ENCODE measurements around the gene ACOX3. TPM values are rescaled to one million over a fixed set of nuclear protein-coding genes. Genes with fewer than 3 reads are reported as not detected.

ACOX3 gene
- total and polyA plus RNA-seq, 4 donors = 11.4 to 24.6 (median 13.6) TPM

DNA sequence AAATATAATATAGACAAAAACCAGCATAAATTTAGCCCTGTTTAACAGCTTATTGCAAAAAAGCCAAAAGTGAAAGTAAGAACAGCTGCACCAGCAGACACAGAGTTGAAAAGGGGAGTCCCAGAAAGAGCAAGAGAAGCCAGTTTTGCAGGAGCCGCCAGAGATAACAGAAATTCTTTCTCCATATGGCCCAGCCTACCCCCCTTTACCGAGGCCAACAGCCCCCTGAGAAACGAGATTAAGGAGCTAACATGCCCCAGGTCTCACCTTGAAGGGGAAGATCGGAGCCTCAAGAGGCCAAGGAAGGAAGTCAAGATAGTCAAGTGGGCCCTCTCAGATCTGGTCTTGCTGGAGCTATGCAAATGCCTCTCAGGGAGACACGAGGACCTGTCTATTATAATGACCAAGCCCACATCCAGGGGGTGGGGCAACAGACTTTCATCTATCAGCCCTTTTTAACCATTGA lies 4.8 kb downstream of the ACOX3 start:
- peaks cover 10 to 61% (median 43%) of the 10 kb centered on the region in 4 donors for H3K4me1 ChIP-seq (ENCODE audit: control insufficient read depth in 4 of 4, insufficient read depth in 4 of 4, low read length in 3 of 4)
- no peaks in the 10 kb centered on the region for H3K9me3 ChIP-seq (ENCODE audit: control insufficient read depth in 4 of 4, low read length in 3 of 4)
- peak overlapping the region; percentile 68 to 70 for H3K9ac ChIP-seq (ENCODE audit: low read depth in 1 of 2, low read length in 2 of 2)
- no peak for DNase-seq (ENCODE audit: low spot score)
- peak overlapping the region in 2 of 3 donors; percentile 26 to 42 for H3K4me3 ChIP-seq (ENCODE audit: low read depth in 1 of 3, low read length in 3 of 3)
- H3K36me3 ChIP-seq (ENCODE audit: control insufficient read depth in 4 of 4, insufficient read depth in 3 of 4, low read depth in 1 of 4, low read length in 3 of 4) = no peaks in the 10 kb centered on the region
- peak overlapping the region; percentile 16 to 74 for H3K27ac ChIP-seq (ENCODE audit: low read depth in 1 of 2, low read length in 2 of 2)
- H3K27me3 ChIP-seq (ENCODE audit: control insufficient read depth in 4 of 4, insufficient read depth in 4 of 4, low read length in 3 of 4) = no peaks in the 10 kb centered on the region
- TF ChIP-seq SP1 (IDR thresholded peaks at IDR 0.05) = peak; percentile 8
- TF ChIP-seq RAD21 (IDR thresholded peaks at IDR 0.05) = no peak
- TF ChIP-seq, protein P1, sequence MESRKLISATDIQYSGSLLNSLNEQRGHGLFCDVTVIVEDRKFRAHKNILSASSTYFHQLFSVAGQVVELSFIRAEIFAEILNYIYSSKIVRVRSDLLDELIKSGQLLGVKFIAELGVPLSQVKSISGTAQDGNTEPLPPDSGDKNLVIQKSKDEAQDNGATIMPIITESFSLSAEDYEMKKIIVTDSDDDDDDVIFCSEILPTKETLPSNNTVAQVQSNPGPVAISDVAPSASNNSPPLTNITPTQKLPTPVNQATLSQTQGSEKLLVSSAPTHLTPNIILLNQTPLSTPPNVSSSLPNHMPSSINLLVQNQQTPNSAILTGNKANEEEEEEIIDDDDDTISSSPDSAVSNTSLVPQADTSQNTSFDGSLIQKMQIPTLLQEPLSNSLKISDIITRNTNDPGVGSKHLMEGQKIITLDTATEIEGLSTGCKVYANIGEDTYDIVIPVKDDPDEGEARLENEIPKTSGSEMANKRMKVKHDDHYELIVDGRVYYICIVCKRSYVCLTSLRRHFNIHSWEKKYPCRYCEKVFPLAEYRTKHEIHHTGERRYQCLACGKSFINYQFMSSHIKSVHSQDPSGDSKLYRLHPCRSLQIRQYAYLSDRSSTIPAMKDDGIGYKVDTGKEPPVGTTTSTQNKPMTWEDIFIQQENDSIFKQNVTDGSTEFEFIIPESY (IDR thresholded peaks at IDR 0.05) = no peak
- WGBS = 13% methylated on average over 5 of the region's 5 CpGs

DNA sequence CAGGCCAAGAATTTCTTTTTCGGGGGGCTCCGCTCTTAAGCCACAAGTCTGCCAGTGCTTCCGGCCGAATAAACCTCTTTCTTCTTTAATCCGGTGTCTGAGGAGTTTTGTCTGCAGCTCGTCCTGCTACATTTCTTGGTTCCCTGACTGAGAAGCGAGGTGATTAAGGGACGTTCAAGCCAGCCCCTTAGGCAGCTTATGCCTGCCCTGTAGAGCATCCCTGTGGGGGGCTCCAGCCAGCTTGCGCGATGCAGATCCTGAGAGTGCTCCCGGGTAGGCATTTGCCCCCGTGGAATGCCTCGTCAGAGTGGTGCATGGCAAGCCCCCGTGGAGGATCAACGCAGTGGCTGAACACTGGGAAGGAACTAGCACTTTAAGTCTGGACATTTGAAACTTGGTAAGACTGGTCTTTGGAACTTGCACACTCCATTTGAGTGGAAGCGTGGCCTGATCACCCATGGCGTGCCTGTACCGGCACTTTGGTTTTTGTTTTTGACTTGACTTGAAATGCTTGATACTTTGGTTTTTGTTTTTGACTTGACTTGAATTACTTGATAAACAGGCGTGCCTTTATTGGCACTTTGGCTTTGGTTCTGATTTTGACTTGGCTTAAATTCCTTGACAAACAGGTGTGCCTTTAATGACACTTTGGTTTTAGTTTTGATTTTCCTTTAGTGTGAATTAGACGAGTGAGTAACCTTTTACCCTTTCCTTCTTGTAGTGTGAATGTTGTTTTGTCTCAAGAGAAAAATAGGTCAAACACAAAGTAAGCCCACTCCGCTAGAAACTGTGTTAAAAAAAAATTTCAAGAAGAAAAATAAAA lies 6.1 kb downstream of the ACOX3 start:
- Histone ChIP-seq H3K9me3 (ENCODE audit: control insufficient read depth in 4 of 4, low read length in 3 of 4) (no peaks in the 10 kb centered on the region), H3K36me3 (ENCODE audit: control insufficient read depth in 4 of 4, insufficient read depth in 3 of 4, low read depth in 1 of 4, low read length in 3 of 4) (no peaks in the 10 kb centered on the region), H3K27ac (ENCODE audit: low read depth in 1 of 2, low read length in 2 of 2) (no peak overlapping the region), H3K4me3 (ENCODE audit: low read depth in 1 of 3, low read length in 3 of 3) (no peak overlapping the region), H3K27me3 (ENCODE audit: control insufficient read depth in 4 of 4, insufficient read depth in 4 of 4, low read length in 3 of 4) (no peaks in the 10 kb centered on the region), H3K9ac (ENCODE audit: low read depth in 1 of 2, low read length in 2 of 2) (no peak overlapping the region), H3K4me1 (ENCODE audit: control insufficient read depth in 4 of 4, insufficient read depth in 4 of 4, low read length in 3 of 4) (peaks cover 10 to 52% (median 40%) of the 10 kb centered on the region in 4 donors)
- DNase-seq (ENCODE audit: low spot score) = no peak
- WGBS = 81% methylated on average over 21 of the region's 21 CpGs
- TF ChIP-seq RAD21 (IDR thresholded peaks at IDR 0.05) (no peak), TAF1 (conservative IDR thresholded peaks at IDR 0.05) (no peak), EGR1 (IDR thresholded peaks at IDR 0.05; ENCODE audit: low read depth in 2 of 2) (no peak), SP1 (IDR thresholded peaks at IDR 0.05) (no peak)
- TF ChIP-seq, protein P2, sequence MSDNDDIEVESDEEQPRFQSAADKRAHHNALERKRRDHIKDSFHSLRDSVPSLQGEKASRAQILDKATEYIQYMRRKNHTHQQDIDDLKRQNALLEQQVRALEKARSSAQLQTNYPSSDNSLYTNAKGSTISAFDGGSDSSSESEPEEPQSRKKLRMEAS (IDR thresholded peaks at IDR 0.05) = no peak
- TF ChIP-seq, protein P3, sequence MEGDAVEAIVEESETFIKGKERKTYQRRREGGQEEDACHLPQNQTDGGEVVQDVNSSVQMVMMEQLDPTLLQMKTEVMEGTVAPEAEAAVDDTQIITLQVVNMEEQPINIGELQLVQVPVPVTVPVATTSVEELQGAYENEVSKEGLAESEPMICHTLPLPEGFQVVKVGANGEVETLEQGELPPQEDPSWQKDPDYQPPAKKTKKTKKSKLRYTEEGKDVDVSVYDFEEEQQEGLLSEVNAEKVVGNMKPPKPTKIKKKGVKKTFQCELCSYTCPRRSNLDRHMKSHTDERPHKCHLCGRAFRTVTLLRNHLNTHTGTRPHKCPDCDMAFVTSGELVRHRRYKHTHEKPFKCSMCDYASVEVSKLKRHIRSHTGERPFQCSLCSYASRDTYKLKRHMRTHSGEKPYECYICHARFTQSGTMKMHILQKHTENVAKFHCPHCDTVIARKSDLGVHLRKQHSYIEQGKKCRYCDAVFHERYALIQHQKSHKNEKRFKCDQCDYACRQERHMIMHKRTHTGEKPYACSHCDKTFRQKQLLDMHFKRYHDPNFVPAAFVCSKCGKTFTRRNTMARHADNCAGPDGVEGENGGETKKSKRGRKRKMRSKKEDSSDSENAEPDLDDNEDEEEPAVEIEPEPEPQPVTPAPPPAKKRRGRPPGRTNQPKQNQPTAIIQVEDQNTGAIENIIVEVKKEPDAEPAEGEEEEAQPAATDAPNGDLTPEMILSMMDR (IDR thresholded peaks at IDR 0.05; ENCODE audit: low read depth, low read length, missing input control) = no peak

DNA sequence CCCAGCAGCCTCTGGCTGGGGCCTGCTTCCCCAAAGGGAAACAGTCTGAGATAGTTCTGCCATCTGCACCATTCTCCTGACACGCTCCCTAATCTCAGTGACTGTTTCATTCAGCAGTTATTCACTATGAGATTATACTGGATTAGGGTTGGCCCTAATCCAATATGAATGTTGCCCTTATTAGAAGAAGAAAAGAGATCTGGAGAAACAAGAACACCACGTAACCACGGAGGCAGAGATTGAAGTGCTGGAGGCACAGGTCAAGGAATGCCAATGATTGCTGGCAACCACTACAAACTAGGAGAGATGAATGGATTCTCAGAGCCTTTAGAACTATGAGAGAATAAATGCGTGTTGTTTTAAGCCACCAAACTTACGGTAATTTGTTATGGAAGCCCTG lies 7.4 kb downstream of the ACOX3 start:
- 82% methylated on average over 5 of the region's 5 CpGs for WGBS
- H3K27ac ChIP-seq (ENCODE audit: low read depth in 1 of 2, low read length in 2 of 2) = no peak overlapping the region

More for the DNA sequence above, 7.4 kb downstream of the ACOX3 start:
- Histone ChIP-seq H3K4me1 (ENCODE audit: control insufficient read depth in 4 of 4, insufficient read depth in 4 of 4, low read length in 3 of 4) (peaks cover 10 to 50% (median 37%) of the 10 kb centered on the region in 4 donors), H3K9me3 (ENCODE audit: control insufficient read depth in 4 of 4, low read length in 3 of 4) (no peaks in the 10 kb centered on the region), H3K27me3 (ENCODE audit: control insufficient read depth in 4 of 4, insufficient read depth in 4 of 4, low read length in 3 of 4) (no peaks in the 10 kb centered on the region), H3K4me3 (ENCODE audit: low read depth in 1 of 3, low read length in 3 of 3) (no peak overlapping the region), H3K36me3 (ENCODE audit: control insufficient read depth in 4 of 4, insufficient read depth in 3 of 4, low read depth in 1 of 4, low read length in 3 of 4) (no peaks in the 10 kb centered on the region), H3K9ac (ENCODE audit: low read depth in 1 of 2, low read length in 2 of 2) (no peak overlapping the region)
- TF ChIP-seq, protein P3 (IDR thresholded peaks at IDR 0.05; ENCODE audit: low read depth, low read length, missing input control) = no peak
- TF ChIP-seq TAF1 (conservative IDR thresholded peaks at IDR 0.05) = no peak
- TF ChIP-seq SP1 (IDR thresholded peaks at IDR 0.05) = no peak
- no peak for TF ChIP-seq HNF4A (conservative IDR thresholded peaks at IDR 0.05)
- no peak for TF ChIP-seq YY1 (IDR thresholded peaks at IDR 0.05)
- TF ChIP-seq, protein P1 (IDR thresholded peaks at IDR 0.05) = no peak
- TF ChIP-seq FOXA2 (IDR thresholded peaks at IDR 0.05) = no peak
- TF ChIP-seq NR2F2 (IDR thresholded peaks at IDR 0.05) = no peak
- TF ChIP-seq, protein P4, sequence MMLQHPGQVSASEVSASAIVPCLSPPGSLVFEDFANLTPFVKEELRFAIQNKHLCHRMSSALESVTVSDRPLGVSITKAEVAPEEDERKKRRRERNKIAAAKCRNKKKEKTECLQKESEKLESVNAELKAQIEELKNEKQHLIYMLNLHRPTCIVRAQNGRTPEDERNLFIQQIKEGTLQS (IDR thresholded peaks at IDR 0.05) = no peak
- TF ChIP-seq JUND (IDR thresholded peaks at IDR 0.05) = no peak
- no peak for TF ChIP-seq EGR1 (IDR thresholded peaks at IDR 0.05; ENCODE audit: low read depth in 2 of 2)
- no peak for TF ChIP-seq RAD21 (IDR thresholded peaks at IDR 0.05)
- DNase-seq (ENCODE audit: low spot score) = no peak

Measured in liver (tissue), 9 donors.